Esophagus muscularis mucosa (tissue), 4 donors: ENCODE measurements around the gene TMED10. TPM values are rescaled to one million over a fixed set of nuclear protein-coding genes. Genes with fewer than 3 reads are reported as not detected.

Experiments
- DNase-seq: peaks from one replicate; pipeline ENCODE4 v3.0.0-alpha.2; 2017; ENCODE audit errors: extremely low spot score
- H3K27ac ChIP-seq, 4 donors: fragments of 200-600 bp; sonication (generic); replicated peaks in 1 of 4; 1 replicate in 3 of 4; 2 replicates in 1 of 4; pipeline ENCODE4 v1.5.1; 2016 to 2019; ENCODE audit warnings: mild to moderate bottlenecking in 1 of 4
- H3K27me3 ChIP-seq, 4 donors: fragments of 200-600 bp; sonication (generic); one replicate each; pipeline versions ENCODE4 v1.5.1 to v1.6.0; 2016 to 2019
- H3K36me3 ChIP-seq, 4 donors: fragments of 200-600 bp; sonication (generic); one replicate each; pipeline ENCODE4 v1.5.1; 2016 to 2019
- H3K4me1 ChIP-seq, 4 donors: fragments of 200-600 bp; sonication (generic); one replicate each; pipeline ENCODE4 v1.5.1; 2016 to 2019
- H3K4me3 ChIP-seq, 4 donors: fragments of 200-600 bp; sonication (generic); 1 replicate in 2 of 4; 2 replicates in 2 of 4; pipeline ENCODE4 v1.5.1; 2016 to 2019; ENCODE audit warnings: mild to moderate bottlenecking in 4 of 4, moderate library complexity in 1 of 4
- H3K9me3 ChIP-seq, 4 donors: fragments of 200-600 bp; sonication (generic); 1 replicate in 3 of 4; 2 replicates in 1 of 4; pipeline ENCODE4 v1.5.1; 2016 to 2019
- EP300 ChIP-seq: sonication (generic); formaldehyde crosslinking; IDR thresholded peaks from one replicate; pipeline ENCODE4 v1.6.1; 2017; ENCODE audit warnings: antibody characterized with exemption
- POLR2A ChIP-seq: fragments of 450-650 bp; IDR thresholded peaks from one replicate; pipeline ENCODE4 v1.6.1; 2017; ENCODE audit warnings: antibody characterized with exemption, moderate library complexity, mild to moderate bottlenecking, low read depth
- POLR2AphosphoS5 ChIP-seq, 2 donors: sonication (generic); formaldehyde crosslinking; IDR thresholded peaks; one replicate each; pipeline ENCODE4 v1.6.1; 2017; ENCODE audit warnings: antibody characterized with exemption in 2 of 2
- WGBS: methylation state at CpG from one replicate; pipeline ENCODE4 v1.1.5; 2018; 5-methylcytosine and 5-hydroxymethylcytosine counted together
- intact Hi-C: fragments of 100-400 bp; cut with DNase I; formaldehyde crosslinking; loops from one replicate; pipeline ENCODE4 v1.15.1; 2023
- total RNA-seq, 4 donors: library from RNA; depleted of rRNA; stranded (reverse); fragments of >200 nt; gene quantifications; one replicate each; pipeline versions ENCODE4 v1.1.0 to v1.2.1, GENCODE V29; 2016
- TF ChIP-seq, protein P1 (sequence below), 3 experiments: fragments of 200-600 bp in 2 of 3; fragments of 450-650 bp in 1 of 3; sonication (generic) in 2 of 3; IDR thresholded peaks; one replicate each; pipeline ENCODE4 v1.5.1; 2017 to 2019; ENCODE audit warnings: antibody characterized with exemption in 3 of 3, mild to moderate bottlenecking in 2 of 3, moderate library complexity in 1 of 3

TMED10 gene
- total RNA-seq, 4 donors from 2014 or later: 115 to 164 (median 129) TPM

DNA sequence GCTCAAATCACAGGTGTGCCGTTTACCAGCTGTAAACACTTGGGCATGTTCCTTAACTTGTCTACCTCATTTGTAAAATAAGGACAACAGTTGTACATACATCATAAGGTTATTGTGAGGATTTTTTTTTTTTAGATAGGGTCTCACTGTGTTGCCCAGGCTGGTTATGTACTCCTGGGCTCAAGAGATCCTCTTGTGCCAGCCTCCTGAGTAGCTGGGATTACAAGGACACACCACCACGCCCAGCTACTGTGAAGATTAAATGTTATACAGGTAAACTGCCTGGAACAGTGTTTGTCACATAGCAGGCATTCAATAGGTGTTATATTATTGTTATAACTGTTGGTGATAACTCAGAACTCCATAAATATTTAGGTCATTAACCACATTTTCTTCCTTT lies 12.7 kb downstream of the TMED10 start:
- H3K9me3 ChIP-seq: no peaks in the 10 kb centered on the region
- 92% methylated on average over 2 of the region's 2 CpGs for WGBS
- H3K27ac ChIP-seq: no peak overlapping the region
- TF ChIP-seq, protein P1, sequence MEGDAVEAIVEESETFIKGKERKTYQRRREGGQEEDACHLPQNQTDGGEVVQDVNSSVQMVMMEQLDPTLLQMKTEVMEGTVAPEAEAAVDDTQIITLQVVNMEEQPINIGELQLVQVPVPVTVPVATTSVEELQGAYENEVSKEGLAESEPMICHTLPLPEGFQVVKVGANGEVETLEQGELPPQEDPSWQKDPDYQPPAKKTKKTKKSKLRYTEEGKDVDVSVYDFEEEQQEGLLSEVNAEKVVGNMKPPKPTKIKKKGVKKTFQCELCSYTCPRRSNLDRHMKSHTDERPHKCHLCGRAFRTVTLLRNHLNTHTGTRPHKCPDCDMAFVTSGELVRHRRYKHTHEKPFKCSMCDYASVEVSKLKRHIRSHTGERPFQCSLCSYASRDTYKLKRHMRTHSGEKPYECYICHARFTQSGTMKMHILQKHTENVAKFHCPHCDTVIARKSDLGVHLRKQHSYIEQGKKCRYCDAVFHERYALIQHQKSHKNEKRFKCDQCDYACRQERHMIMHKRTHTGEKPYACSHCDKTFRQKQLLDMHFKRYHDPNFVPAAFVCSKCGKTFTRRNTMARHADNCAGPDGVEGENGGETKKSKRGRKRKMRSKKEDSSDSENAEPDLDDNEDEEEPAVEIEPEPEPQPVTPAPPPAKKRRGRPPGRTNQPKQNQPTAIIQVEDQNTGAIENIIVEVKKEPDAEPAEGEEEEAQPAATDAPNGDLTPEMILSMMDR (IDR thresholded peaks at IDR 0.05): no peak
- TF ChIP-seq POLR2A (no peak), POLR2AphosphoS5 (IDR thresholded peaks at IDR 0.05) (no peak), EP300 (no peak)
- no peak overlapping the region for H3K4me3 ChIP-seq
- no peak for DNase-seq
- no peaks in the 10 kb centered on the region for H3K36me3 ChIP-seq
- intact Hi-C loops: no loop called here
- H3K27me3 ChIP-seq: no peaks in the 10 kb centered on the region
- H3K4me1 ChIP-seq: peaks cover 40 to 67% (median 60%) of the 10 kb centered on the region in 4 donors

DNA sequence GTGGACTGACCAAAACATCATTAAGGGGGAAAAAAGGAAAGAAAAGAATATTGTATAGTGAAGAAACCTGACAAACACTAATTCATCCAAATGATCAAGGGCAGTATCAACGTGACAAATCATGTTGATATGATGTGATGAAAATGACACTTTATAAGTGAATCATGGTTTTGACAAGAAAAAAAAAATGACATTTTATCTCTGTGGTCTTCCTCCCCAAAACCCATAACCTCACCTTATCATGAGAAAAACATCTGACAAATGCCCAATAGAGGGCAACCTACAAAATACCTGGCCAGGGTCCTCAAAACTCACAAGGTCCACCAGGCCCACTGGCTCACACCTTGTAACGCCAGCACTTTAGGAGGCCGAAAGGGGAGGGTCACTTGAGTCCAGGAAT lies 13.8 kb downstream of the TMED10 start:
- H3K36me3 ChIP-seq: no peaks in the 10 kb centered on the region
- no peaks in the 10 kb centered on the region for H3K27me3 ChIP-seq
- no peak overlapping the region for H3K4me3 ChIP-seq
- intact Hi-C loops: no loop called here
- H3K9me3 ChIP-seq: no peaks in the 10 kb centered on the region
- no peak for TF ChIP-seq POLR2AphosphoS5 (IDR thresholded peaks at IDR 0.05)
- no peak for TF ChIP-seq POLR2A
- no peak for TF ChIP-seq EP300
- TF ChIP-seq, protein P1 (IDR thresholded peaks at IDR 0.05): no peak
- no peak overlapping the region for H3K27ac ChIP-seq
- H3K4me1 ChIP-seq: peaks cover 40 to 65% (median 54%) of the 10 kb centered on the region in 4 donors
- 86% methylated on average over 3 of the region's 3 CpGs for WGBS
- DNase-seq: no peak

GRCh38 chr14:75158843-75159614 lies 17.4 kb downstream of the TMED10 start:
- Histone ChIP-seq H3K27ac (no peak overlapping the region), H3K4me1 (peaks cover 16 to 39% (median 25%) of the 10 kb centered on the region in 4 donors)
- intact Hi-C loops: no loop called here

GRCh38 chr14:75156901-75157300 lies 19.5 kb downstream of the TMED10 start:
- intact Hi-C loops: no loop called here
- no peak for DNase-seq
- no peaks in the 10 kb centered on the region for H3K27me3 ChIP-seq
- no peak for TF ChIP-seq POLR2AphosphoS5 (IDR thresholded peaks at IDR 0.05)
- no peak for TF ChIP-seq EP300
- no peak for TF ChIP-seq POLR2A
- TF ChIP-seq, protein P1 (IDR thresholded peaks at IDR 0.05): no peak
- peaks cover 0 to under 1% (median under 1%) of the 10 kb centered on the region in 4 donors for H3K36me3 ChIP-seq
- H3K27ac ChIP-seq: no peak overlapping the region
- H3K9me3 ChIP-seq: no peaks in the 10 kb centered on the region
- peaks cover 21 to 48% (median 30%) of the 10 kb centered on the region in 4 donors for H3K4me1 ChIP-seq
- 84% methylated on average over 3 of the region's 3 CpGs for WGBS
- H3K4me3 ChIP-seq: no peak overlapping the region

More at GRCh38 chr14:75158843-75159614, 17.4 kb downstream of the TMED10 start:
- no peaks in the 10 kb centered on the region for H3K27me3 ChIP-seq
- 100% methylated on average over 6 of the region's 6 CpGs for WGBS
- no peak for DNase-seq
- H3K9me3 ChIP-seq: no peaks in the 10 kb centered on the region
- no peak for TF ChIP-seq POLR2AphosphoS5 (IDR thresholded peaks at IDR 0.05)
- TF ChIP-seq, protein P1 (IDR thresholded peaks at IDR 0.05): no peak
- TF ChIP-seq EP300: no peak
- no peak overlapping the region for H3K4me3 ChIP-seq
- no peaks in the 10 kb centered on the region for H3K36me3 ChIP-seq
